GM12878 (cell line): ENCODE results near the gene ADAM15. TPM values are rescaled to one million over a fixed set of nuclear protein-coding genes. Genes with fewer than 3 reads are reported as not detected.

Experiments used
- CBX3 ChIP-seq: fragments of 200-600 bp; sonication (generic); IDR thresholded peaks from 2 replicates; pipeline ENCODE4 v1.6.1; 2016; ENCODE audit warnings: low read depth, borderline replicate concordance
- CEBPB ChIP-seq, 2 experiments: fragments of 150-350 bp in 1 of 2; IDR thresholded peaks; 2 replicates each; pipeline ENCODE4 v1.6.1; 2012 to 2014; ENCODE audit warnings: low read depth in 2 of 2, low read length in 2 of 2, borderline replicate concordance in 1 of 2, inconsistent platforms in 1 of 2
- HDAC2 ChIP-seq: fragments of 200-600 bp; sonication (generic); IDR thresholded peaks from 2 replicates; pipeline ENCODE4 v1.6.1; 2017
- KLF5 ChIP-seq: fragments of 450-650 bp; IDR thresholded peaks from 2 replicates; pipeline ENCODE4 v1.6.1; 2014; ENCODE audit warnings: mild to moderate bottlenecking; ENCODE audit not compliant: partially characterized antibody
- MTA2 ChIP-seq: fragments of 450-650 bp; IDR thresholded peaks from 2 replicates; pipeline ENCODE4 v1.6.1; 2016; ENCODE audit warnings: low read depth, mild to moderate bottlenecking, moderate library complexity
- polyA plus RNA-seq, 11 experiments: library from polyadenylated mRNA; depleted of rRNA in 4 of 11; unstranded in 6 of 11; stranded (reverse) in 5 of 11; fragments of >200 nt; fragmentation: Nextera tagmentation in 4 of 11; fragmentation: Illumina TruSeq in 1 of 11; extraction: Ambion mirVana in 4 of 11; extraction: Trizol in 1 of 11; gene quantifications; 1 replicate in 1 of 11; 2 replicates in 10 of 11; pipeline versions ENCODE4 v1.2.1 to v1.2.3, GENCODE V29; 2011 to 2016; ENCODE audit warnings: inconsistent platforms in 2 of 11, missing spikeins in 2 of 11, low read depth in 1 of 11
- total RNA-seq, 4 experiments: library from RNA; depleted of rRNA in 3 of 4; stranded (reverse); fragments of >200 nt in 3 of 4; fragmentation: Illumina TruSeq in 1 of 4; extraction: Trizol in 1 of 4; gene quantifications; 2 replicates each; pipeline versions ENCODE4 v1.2.1 to v1.2.3, GENCODE V29; 2013 to 2021
- TF ChIP-seq, protein P1 (sequence below): fragments of 450-650 bp; formaldehyde crosslinking; IDR thresholded peaks from 2 replicates; pipeline ENCODE4 v1.4.0; 2022; ENCODE audit warnings: mild to moderate bottlenecking, moderate library complexity
- TF ChIP-seq, protein P2 (sequence below): fragments of 450-650 bp; IDR thresholded peaks from 2 replicates; pipeline ENCODE4 v1.6.1; 2016; ENCODE audit warnings: mild to moderate bottlenecking
- TF ChIP-seq, protein P3 (sequence below): IDR thresholded peaks from 2 replicates; pipeline ENCODE4 v1.6.1; 2012; ENCODE audit warnings: low read depth, low read length, improper control_type of control experiment

Gene ADAM15
- total and polyA plus RNA-seq, 10 of the 15 experiments (the other 5 are each of a cell fraction or from before 2014, with no cell fraction given), result 0.29 to 38.8 (median 14.7) TPM

DNA sequence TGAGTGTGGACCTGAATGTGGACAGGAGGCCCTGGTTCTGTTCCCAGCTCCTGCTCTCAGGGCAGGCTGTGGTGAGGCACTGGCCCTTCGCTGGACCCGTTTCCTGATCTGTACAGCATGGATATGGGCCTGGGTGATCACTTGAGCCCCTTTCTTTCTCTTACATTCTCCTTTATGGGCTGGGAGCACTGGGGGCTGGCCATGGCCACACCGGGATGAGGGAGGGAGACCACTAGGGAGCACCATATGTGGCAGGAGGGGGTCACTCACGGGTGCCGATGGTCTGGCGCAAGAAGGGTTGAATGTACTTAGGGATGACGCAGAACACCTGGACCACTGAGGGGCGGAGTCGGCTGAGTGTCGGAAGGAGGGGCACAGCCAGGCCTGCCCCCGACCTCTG lies 20.2 kb upstream of the ADAM15 start (continued):
- TF ChIP-seq, protein P1, sequence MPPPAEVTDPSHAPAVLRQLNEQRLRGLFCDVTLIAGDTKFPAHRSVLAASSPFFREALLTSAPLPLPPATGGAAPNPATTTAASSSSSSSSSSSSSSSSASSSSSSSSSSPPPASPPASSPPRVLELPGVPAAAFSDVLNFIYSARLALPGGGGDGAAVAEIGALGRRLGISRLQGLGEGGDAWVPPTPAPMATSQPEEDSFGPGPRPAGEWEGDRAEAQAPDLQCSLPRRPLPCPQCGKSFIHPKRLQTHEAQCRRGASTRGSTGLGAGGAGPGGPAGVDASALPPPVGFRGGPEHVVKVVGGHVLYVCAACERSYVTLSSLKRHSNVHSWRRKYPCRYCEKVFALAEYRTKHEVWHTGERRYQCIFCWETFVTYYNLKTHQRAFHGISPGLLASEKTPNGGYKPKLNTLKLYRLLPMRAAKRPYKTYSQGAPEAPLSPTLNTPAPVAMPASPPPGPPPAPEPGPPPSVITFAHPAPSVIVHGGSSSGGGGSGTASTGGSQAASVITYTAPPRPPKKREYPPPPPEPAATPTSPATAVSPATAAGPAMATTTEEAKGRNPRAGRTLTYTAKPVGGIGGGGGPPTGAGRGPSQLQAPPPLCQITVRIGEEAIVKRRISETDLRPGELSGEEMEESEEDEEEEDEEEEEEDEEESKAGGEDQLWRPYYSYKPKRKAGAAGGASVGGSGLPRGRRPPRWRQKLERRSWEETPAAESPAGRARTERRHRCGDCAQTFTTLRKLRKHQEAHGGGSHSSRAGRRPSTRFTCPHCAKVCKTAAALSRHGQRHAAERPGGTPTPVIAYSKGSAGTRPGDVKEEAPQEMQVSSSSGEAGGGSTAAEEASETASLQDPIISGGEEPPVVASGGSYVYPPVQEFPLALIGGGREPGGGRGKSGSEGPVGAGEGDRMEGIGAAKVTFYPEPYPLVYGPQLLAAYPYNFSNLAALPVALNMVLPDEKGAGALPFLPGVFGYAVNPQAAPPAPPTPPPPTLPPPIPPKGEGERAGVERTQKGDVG (CRISPR knock-in tag), result no peak
- TF ChIP-seq CBX3 (no peak), HDAC2 (no peak), KLF5 (no peak), CEBPB (IDR thresholded peaks at IDR 0.05; ENCODE audit: borderline replicate concordance in 1 of 2, low read depth in 2 of 2, low read length in 2 of 2) (no peak), MTA2 (no peak)
- TF ChIP-seq, protein P2, sequence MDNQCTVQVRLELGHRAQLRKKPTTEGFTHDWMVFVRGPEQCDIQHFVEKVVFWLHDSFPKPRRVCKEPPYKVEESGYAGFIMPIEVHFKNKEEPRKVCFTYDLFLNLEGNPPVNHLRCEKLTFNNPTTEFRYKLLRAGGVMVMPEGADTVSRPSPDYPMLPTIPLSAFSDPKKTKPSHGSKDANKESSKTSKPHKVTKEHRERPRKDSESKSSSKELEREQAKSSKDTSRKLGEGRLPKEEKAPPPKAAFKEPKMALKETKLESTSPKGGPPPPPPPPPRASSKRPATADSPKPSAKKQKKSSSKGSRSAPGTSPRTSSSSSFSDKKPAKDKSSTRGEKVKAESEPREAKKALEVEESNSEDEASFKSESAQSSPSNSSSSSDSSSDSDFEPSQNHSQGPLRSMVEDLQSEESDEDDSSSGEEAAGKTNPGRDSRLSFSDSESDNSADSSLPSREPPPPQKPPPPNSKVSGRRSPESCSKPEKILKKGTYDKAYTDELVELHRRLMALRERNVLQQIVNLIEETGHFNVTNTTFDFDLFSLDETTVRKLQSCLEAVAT, result no peak
- TF ChIP-seq, protein P3, sequence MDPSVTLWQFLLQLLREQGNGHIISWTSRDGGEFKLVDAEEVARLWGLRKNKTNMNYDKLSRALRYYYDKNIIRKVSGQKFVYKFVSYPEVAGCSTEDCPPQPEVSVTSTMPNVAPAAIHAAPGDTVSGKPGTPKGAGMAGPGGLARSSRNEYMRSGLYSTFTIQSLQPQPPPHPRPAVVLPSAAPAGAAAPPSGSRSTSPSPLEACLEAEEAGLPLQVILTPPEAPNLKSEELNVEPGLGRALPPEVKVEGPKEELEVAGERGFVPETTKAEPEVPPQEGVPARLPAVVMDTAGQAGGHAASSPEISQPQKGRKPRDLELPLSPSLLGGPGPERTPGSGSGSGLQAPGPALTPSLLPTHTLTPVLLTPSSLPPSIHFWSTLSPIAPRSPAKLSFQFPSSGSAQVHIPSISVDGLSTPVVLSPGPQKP, result no peak
